ENCODE data around the gene PARP1.
"Not testable (repeated sequence)": the region's sequence is repeated elsewhere in the genome, so short reads cannot be mapped to it uniquely, and the experiment has no call there.

PARP1 gene

GRCh38 chr1:226428791-226429461 lies 21.0 kb upstream of the PARP1 start:
- DNase-seq: peak; percentile 62

GRCh38 chr1:226428348-226428747 lies 20.5 kb upstream of the PARP1 start:
- DNase-seq: no peak

- DNase-seq: no peak
Measured at GRCh38 chr1:226427131-226427530, 19.2 kb upstream of the PARP1 start.

- DNase-seq: not testable (repeated sequence)
Measured at GRCh38 chr1:226426395-226426794, 18.5 kb upstream of the PARP1 start.

- DNase-seq: no peak
Measured at GRCh38 chr1:226425431-226426031, 17.6 kb upstream of the PARP1 start.

- DNase-seq: no peak
Measured at GRCh38 chr1:226425004-226425378, 17.1 kb upstream of the PARP1 start.

GRCh38 chr1:226424221-226425003 lies 16.5 kb upstream of the PARP1 start:
- peak; percentile 78 for DNase-seq

GRCh38 chr1:226422478-226422877 lies 14.6 kb upstream of the PARP1 start:
- DNase-seq: no peak

GRCh38 chr1:226420897-226421296 lies 13.0 kb upstream of the PARP1 start:
- no peak for DNase-seq

GRCh38 chr1:226420328-226420727 lies 12.4 kb upstream of the PARP1 start:
- no peak for DNase-seq

- no peak for DNase-seq
Measured at GRCh38 chr1:226419284-226420029, 11.6 kb upstream of the PARP1 start.

- DNase-seq: no peak
Measured at GRCh38 chr1:226417830-226418546, 10.1 kb upstream of the PARP1 start.

- no peak for DNase-seq
Measured at GRCh38 chr1:226417350-226417749, 9.5 kb upstream of the PARP1 start.

GRCh38 chr1:226414098-226414698 lies 6.3 kb upstream of the PARP1 start:
- no peak for DNase-seq

- DNase-seq: no peak
Measured at GRCh38 chr1:226411619-226412018, 3.7 kb upstream of the PARP1 start.

- no peak for DNase-seq
Measured at GRCh38 chr1:226410958-226411357, 3.1 kb upstream of the PARP1 start.

GRCh38 chr1:226409392-226409791 lies 1.5 kb upstream of the PARP1 start:
- DNase-seq: no peak

- DNase-seq: no peak
Measured at GRCh38 chr1:226408285-226409184, 642 bp upstream of the PARP1 start.

- no peak for DNase-seq
Measured at GRCh38 chr1:226407199-226407496, 745 bp downstream of the PARP1 start.

GRCh38 chr1:226406401-226406881 lies 1.5 kb downstream of the PARP1 start:
- no peak for DNase-seq

- no peak for DNase-seq
Measured at GRCh38 chr1:226405411-226405988, 2.4 kb downstream of the PARP1 start.
